Measurements from ENCODE around the gene GPRIN1. TPM values are rescaled to one million over a fixed set of nuclear protein-coding genes. Genes with fewer than 3 reads are reported as not detected.
"Not testable (repeated sequence)": the region's sequence is repeated elsewhere in the genome, so short reads cannot be mapped to it uniquely, and the experiment has no call there.

The GPRIN1 gene
- total RNA-seq, 1 experiment from 2014 or later = 8.5 TPM

GRCh38 chr5:176552332-176552869 is 57.6 kb downstream of the GPRIN1 start:
- Mint-ChIP-seq H3K9me3 (no peaks in the 10 kb centered on the region), H3K36me3 (no peaks in the 10 kb centered on the region), H3K27ac (no peak overlapping the region), H3K4me1 (peaks cover 17% of the 10 kb centered on the region), H3K27me3 (ENCODE audit: low read depth) (no peaks in the 10 kb centered on the region; the same call in none of the 2 replicates), H3K4me3 (no peak overlapping the region)
- DNase-seq (ENCODE audit: low spot score) (no peak), ATAC-seq (no peak)
- ChIA-PET CTCF (interaction anchor here (1.1 kb wide), 1 partner anchor 26 kb away, joined by 5 read pairs; no protein-coding TSS in a partner anchor), POLR2A (no interaction called here)
- TF ChIP-seq NFATC4 (CRISPR knock-in tag; IDR thresholded peaks at IDR 0.05) (no peak), MXD4 (CRISPR knock-in tag; IDR thresholded peaks at IDR 0.05; ENCODE audit: borderline replicate concordance) (no peak), GTF2I (CRISPR knock-in tag; conservative IDR thresholded peaks at IDR 0.05) (no peak), CREM (CRISPR knock-in tag; IDR thresholded peaks at IDR 0.05) (no peak), ZNF396 (CRISPR knock-in tag; IDR thresholded peaks at IDR 0.05; ENCODE audit: borderline replicate concordance) (no peak), GABPB1 (CRISPR knock-in tag; IDR thresholded peaks at IDR 0.05) (no peak), ZNF317 (CRISPR knock-in tag; IDR thresholded peaks at IDR 0.05; ENCODE audit: borderline replicate concordance, low read depth) (no peak), JAZF1 (CRISPR knock-in tag; IDR thresholded peaks at IDR 0.05) (no peak), IRF2 (CRISPR knock-in tag; IDR thresholded peaks at IDR 0.05; ENCODE audit: borderline replicate concordance, low read depth) (no peak), ATF1 (CRISPR knock-in tag; IDR thresholded peaks at IDR 0.05) (no peak)
- TF ChIP-seq, protein P1, sequence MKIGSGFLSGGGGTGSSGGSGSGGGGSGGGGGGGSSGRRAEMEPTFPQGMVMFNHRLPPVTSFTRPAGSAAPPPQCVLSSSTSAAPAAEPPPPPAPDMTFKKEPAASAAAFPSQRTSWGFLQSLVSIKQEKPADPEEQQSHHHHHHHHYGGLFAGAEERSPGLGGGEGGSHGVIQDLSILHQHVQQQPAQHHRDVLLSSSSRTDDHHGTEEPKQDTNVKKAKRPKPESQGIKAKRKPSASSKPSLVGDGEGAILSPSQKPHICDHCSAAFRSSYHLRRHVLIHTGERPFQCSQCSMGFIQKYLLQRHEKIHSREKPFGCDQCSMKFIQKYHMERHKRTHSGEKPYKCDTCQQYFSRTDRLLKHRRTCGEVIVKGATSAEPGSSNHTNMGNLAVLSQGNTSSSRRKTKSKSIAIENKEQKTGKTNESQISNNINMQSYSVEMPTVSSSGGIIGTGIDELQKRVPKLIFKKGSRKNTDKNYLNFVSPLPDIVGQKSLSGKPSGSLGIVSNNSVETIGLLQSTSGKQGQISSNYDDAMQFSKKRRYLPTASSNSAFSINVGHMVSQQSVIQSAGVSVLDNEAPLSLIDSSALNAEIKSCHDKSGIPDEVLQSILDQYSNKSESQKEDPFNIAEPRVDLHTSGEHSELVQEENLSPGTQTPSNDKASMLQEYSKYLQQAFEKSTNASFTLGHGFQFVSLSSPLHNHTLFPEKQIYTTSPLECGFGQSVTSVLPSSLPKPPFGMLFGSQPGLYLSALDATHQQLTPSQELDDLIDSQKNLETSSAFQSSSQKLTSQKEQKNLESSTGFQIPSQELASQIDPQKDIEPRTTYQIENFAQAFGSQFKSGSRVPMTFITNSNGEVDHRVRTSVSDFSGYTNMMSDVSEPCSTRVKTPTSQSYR (CRISPR knock-in tag; IDR thresholded peaks at IDR 0.05) = no peak
- TF ChIP-seq, protein P2, sequence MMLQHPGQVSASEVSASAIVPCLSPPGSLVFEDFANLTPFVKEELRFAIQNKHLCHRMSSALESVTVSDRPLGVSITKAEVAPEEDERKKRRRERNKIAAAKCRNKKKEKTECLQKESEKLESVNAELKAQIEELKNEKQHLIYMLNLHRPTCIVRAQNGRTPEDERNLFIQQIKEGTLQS (CRISPR knock-in tag; conservative IDR thresholded peaks at IDR 0.05) = no peak

DNA sequence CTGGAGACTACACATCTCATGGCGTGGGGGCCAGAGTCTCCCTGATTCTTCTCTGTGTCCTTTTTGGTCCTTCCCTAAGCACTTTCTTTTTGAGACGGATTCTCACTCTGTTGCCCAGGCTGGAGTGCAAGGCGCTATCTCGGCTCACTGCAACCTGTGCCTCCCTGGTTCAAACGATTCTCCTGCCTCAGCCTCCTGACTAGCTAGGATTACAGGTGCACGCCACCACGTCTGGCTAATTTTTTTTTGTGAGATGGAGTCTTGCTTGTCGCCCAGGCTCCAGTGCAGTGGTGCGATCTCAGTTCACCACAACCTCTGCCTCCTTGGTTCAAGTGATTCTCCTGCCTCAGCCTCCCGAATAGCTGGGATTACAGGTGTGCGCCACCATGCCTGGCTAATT is 59.0 kb downstream of the GPRIN1 start:
- ATAC-seq; POLR2A ChIA-PET; H3K27ac Mint-ChIP-seq; CTCF ChIA-PET; H3K4me3 Mint-ChIP-seq; H3K36me3 Mint-ChIP-seq; DNase-seq (ENCODE audit: low spot score); H3K27me3 Mint-ChIP-seq (ENCODE audit: low read depth); H3K9me3 Mint-ChIP-seq: not testable (repeated sequence)
- peaks cover 17% of the 10 kb centered on the region for H3K4me1 Mint-ChIP-seq

DNA sequence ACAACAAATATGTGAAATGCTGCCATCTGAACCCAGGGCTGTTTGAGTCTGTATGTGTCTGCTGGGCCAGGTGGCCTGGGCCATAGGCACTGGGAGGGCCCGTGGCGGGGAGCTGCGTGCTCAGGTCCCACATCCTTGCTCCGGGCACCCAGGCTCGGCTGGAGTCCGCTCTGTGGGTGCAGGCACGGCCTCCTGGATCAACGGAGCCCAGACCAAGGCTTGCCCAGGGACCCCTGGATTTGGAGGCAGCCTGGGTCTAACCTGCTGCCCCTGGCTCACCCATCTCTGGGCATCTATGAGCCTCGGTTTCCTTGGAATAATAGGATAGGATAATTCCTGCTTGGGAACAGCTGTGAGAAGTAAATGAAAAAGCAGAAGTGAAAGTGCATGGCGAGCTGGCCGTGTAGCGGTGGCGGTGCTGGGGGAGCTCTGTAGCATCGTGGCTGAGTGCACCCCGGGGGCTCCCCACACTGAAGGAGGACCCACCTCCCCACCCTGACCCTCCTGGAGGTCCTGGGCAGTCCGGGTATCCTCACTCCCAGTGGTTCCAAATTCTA is 59.6 kb downstream of the GPRIN1 start:
- no peaks in the 10 kb centered on the region; the same call in none of the 2 replicates for H3K27me3 Mint-ChIP-seq (ENCODE audit: low read depth)
- H3K27ac Mint-ChIP-seq = no peak overlapping the region
- no peaks in the 10 kb centered on the region for H3K9me3 Mint-ChIP-seq
- H3K36me3 Mint-ChIP-seq = no peaks in the 10 kb centered on the region
- TF ChIP-seq CBFB (CRISPR knock-in tag; IDR thresholded peaks at IDR 0.05; ENCODE audit: low read depth) (no peak), JAZF1 (CRISPR knock-in tag; IDR thresholded peaks at IDR 0.05) (no peak), SMAD3 (CRISPR knock-in tag; IDR thresholded peaks at IDR 0.05; ENCODE audit: borderline replicate concordance) (no peak), ZNF219 (CRISPR knock-in tag; IDR thresholded peaks at IDR 0.05; ENCODE audit: borderline replicate concordance) (no peak), RELA (CRISPR knock-in tag; IDR thresholded peaks at IDR 0.05; ENCODE audit: borderline replicate concordance) (no peak)
- H3K4me3 Mint-ChIP-seq = no peak overlapping the region
- ChIA-PET POLR2A (interaction anchor here (0.5 kb wide), 1 partner anchor 630 kb away, joined by 3 read pairs; no protein-coding TSS in a partner anchor), CTCF (no interaction called here)
- DNase-seq (ENCODE audit: low spot score) = no peak
- ATAC-seq = no peak
- H3K4me1 Mint-ChIP-seq = peaks cover 17% of the 10 kb centered on the region

DNA sequence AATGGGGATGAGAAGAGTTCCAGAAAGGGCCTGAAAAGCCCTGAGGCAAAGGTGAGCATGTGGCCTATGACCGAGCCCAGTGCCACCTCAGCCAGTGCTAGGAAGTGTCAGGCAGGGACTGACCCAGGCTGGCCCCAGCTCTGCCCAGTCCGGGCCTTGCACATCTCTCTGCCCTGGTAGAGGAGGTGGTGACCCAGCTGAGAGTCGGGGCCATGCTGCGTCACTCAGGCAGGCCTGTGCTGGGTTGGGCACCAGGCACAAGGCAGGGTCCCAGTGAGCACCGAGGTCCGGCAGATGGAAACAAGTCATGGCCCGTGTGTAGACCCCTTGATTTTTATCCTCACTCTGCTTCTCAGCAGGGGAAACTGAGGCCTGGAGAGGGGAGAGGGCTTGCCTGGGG is 60.1 kb downstream of the GPRIN1 start:
- ChIA-PET CTCF (interaction anchor here (1.7 kb wide), 1 partner anchor 108 kb away, joined by 6 read pairs; no protein-coding TSS in a partner anchor), POLR2A (interaction anchor here (0.5 kb wide), 1 partner anchor 630 kb away, joined by 3 read pairs; no protein-coding TSS in a partner anchor)
- no peak overlapping the region for H3K27ac Mint-ChIP-seq
- peaks cover 21% of the 10 kb centered on the region for H3K4me1 Mint-ChIP-seq
- DNase-seq (ENCODE audit: low spot score) (no peak), ATAC-seq (no peak)
- no peaks in the 10 kb centered on the region; the same call in none of the 2 replicates for H3K27me3 Mint-ChIP-seq (ENCODE audit: low read depth)
- no peak overlapping the region for H3K4me3 Mint-ChIP-seq
- no peaks in the 10 kb centered on the region for H3K9me3 Mint-ChIP-seq
- H3K36me3 Mint-ChIP-seq = no peaks in the 10 kb centered on the region
- TF ChIP-seq ZNF138 (CRISPR knock-in tag; conservative IDR thresholded peaks at IDR 0.05) (no peak), RORB (CRISPR knock-in tag; IDR thresholded peaks at IDR 0.05) (no peak), E2F5 (CRISPR knock-in tag; IDR thresholded peaks at IDR 0.05) (no peak), FOXJ3 (CRISPR knock-in tag; IDR thresholded peaks at IDR 0.05; ENCODE audit: borderline replicate concordance) (no peak), TEAD1 (CRISPR knock-in tag; IDR thresholded peaks at IDR 0.05) (no peak), ZBTB43 (CRISPR knock-in tag; IDR thresholded peaks at IDR 0.05) (no peak), SOX15 (CRISPR knock-in tag; IDR thresholded peaks at IDR 0.05) (no peak)
- TF ChIP-seq, protein P3, sequence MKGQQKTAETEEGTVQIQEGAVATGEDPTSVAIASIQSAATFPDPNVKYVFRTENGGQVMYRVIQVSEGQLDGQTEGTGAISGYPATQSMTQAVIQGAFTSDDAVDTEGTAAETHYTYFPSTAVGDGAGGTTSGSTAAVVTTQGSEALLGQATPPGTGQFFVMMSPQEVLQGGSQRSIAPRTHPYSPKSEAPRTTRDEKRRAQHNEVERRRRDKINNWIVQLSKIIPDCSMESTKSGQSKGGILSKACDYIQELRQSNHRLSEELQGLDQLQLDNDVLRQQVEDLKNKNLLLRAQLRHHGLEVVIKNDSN (CRISPR knock-in tag; IDR thresholded peaks at IDR 0.05) = no peak

All from WTC11 (cell line).